ENCODE results near the gene EN2. TPM values are rescaled to one million over a fixed set of nuclear protein-coding genes. Genes with fewer than 3 reads are reported as not detected.

The EN2 gene
- total RNA-seq, 1 experiment from 2014 or later = 0.07 TPM

DNA sequence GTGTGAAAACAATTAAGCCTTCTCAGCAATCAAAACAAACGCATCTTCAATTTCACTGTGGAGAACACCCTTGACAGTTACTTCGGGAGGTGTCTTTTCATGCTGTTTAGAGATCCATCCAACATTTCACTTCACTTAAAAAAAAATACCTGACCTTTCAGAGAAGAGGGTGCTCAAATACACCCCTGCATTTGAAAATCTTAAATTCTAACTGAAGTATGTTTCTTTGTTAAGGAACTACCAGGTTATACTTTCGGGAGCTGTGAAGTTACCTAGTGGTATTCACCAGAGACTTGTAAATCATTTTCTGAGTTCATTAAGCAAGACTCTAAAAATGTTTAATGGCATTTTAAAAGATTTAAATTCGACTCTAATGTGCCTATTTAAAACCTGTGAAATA is 49.6 kb downstream of the EN2 start:
- no peak overlapping the region for H3K4ac ChIP-seq (ENCODE audit: low read depth, low read length)
- no peak overlapping the region for H3T11ph ChIP-seq (ENCODE audit: low read length)
- no peak overlapping the region for H2BK15ac ChIP-seq (ENCODE audit: low read depth, low read length)
- Mint-ChIP-seq H3K4me1 (peaks cover 23 to 36% of the 10 kb centered on the region in 2 experiments), H3K27ac (no peak overlapping the region), H3K27me3 (ENCODE audit: low read depth) (peaks cover 100% of the 10 kb centered on the region), H3K4me3 (no peak overlapping the region), H3K36me3 (ENCODE audit: insufficient read depth in 1 of 3, low read depth in 3 of 3) (no peaks in the 10 kb centered on the region), H3K9me3 (peaks cover 2 to 19% of the 10 kb centered on the region in 2 experiments; a peak in 1 of 5 replicates)
- H3K18ac ChIP-seq (ENCODE audit: insufficient read length, low read depth, low read length) = no peak overlapping the region
- H4K20me1 ChIP-seq (ENCODE audit: control insufficient read depth, insufficient read depth, insufficient read length) = peaks cover 4% of the 10 kb centered on the region
- TF ChIP-seq, protein P1, sequence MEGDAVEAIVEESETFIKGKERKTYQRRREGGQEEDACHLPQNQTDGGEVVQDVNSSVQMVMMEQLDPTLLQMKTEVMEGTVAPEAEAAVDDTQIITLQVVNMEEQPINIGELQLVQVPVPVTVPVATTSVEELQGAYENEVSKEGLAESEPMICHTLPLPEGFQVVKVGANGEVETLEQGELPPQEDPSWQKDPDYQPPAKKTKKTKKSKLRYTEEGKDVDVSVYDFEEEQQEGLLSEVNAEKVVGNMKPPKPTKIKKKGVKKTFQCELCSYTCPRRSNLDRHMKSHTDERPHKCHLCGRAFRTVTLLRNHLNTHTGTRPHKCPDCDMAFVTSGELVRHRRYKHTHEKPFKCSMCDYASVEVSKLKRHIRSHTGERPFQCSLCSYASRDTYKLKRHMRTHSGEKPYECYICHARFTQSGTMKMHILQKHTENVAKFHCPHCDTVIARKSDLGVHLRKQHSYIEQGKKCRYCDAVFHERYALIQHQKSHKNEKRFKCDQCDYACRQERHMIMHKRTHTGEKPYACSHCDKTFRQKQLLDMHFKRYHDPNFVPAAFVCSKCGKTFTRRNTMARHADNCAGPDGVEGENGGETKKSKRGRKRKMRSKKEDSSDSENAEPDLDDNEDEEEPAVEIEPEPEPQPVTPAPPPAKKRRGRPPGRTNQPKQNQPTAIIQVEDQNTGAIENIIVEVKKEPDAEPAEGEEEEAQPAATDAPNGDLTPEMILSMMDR (conservative IDR thresholded peaks at IDR 0.05) = no peak
- H3K79me1 ChIP-seq (ENCODE audit: insufficient read depth, low read depth, low read length, poor library complexity, severe bottlenecking) = no peaks in the 10 kb centered on the region
- peaks cover 79% of the 10 kb centered on the region for H3K27me3 ChIP-seq (ENCODE audit: insufficient read depth, low read length)
- peaks cover 5% of the 10 kb centered on the region for H3K23me2 ChIP-seq (ENCODE audit: insufficient read length, low read depth, low read length, poor library complexity, severe bottlenecking)
- no peak overlapping the region for H4K91ac ChIP-seq (ENCODE audit: insufficient read length, low read depth, low read length)
- H3K4me1 ChIP-seq (ENCODE audit: insufficient read depth, low read length) = peaks cover 2% of the 10 kb centered on the region
- no peak overlapping the region for H2AFZ ChIP-seq (ENCODE audit: low read length)
- H2AK5ac ChIP-seq (ENCODE audit: insufficient read length, low read length) = no peak overlapping the region
- DNase-seq = no peak
- no peak overlapping the region for H4K8ac ChIP-seq (replicated peaks; ENCODE audit: insufficient read length, low read depth, low read length)
- H3K56ac ChIP-seq (ENCODE audit: insufficient read length, low read depth, low read length) = no peak overlapping the region
- H4K5ac ChIP-seq (ENCODE audit: insufficient read length, low read depth, low read length) = no peak overlapping the region
- no peak overlapping the region for H2BK20ac ChIP-seq (ENCODE audit: low read depth, low read length, poor library complexity, severe bottlenecking)
- H3K23ac ChIP-seq (ENCODE audit: insufficient read length, low read depth, low read length) = no peak overlapping the region
- no peaks in the 10 kb centered on the region for H3K9me3 ChIP-seq (ENCODE audit: control insufficient read depth, low read depth, low read length)
- H2BK12ac ChIP-seq (ENCODE audit: insufficient read length, low read depth, low read length) = no peak overlapping the region
- H3K14ac ChIP-seq (ENCODE audit: insufficient read depth, low read length) = no peak overlapping the region
- no peaks in the 10 kb centered on the region for H3K79me2 ChIP-seq (ENCODE audit: insufficient read depth, low read length)
- no peak overlapping the region for H3K4me2 ChIP-seq (ENCODE audit: insufficient read depth, insufficient read length, low read length)
- H2BK120ac ChIP-seq (ENCODE audit: low read depth, low read length, poor library complexity, severe bottlenecking) = no peak overlapping the region
- WGBS (ENCODE audit: extremely low coverage, insufficient read length, low lambda C conversion rate) = no CpG with 5 or more reads among the region's 4 CpGs
- no peak overlapping the region for H2BK5ac ChIP-seq (ENCODE audit: insufficient read length, low read length)
- H3K27ac ChIP-seq (ENCODE audit: insufficient read length, low read depth, low read length) = no peak overlapping the region
- no peak overlapping the region for H3K9ac ChIP-seq (ENCODE audit: extremely low read depth, insufficient read length, low read length)
